ENCODE results near the gene CTTNBP2NL. TPM values are rescaled to one million over a fixed set of nuclear protein-coding genes. Genes with fewer than 3 reads are reported as not detected.

CTTNBP2NL gene
- total RNA-seq, 1 donor from 2014 or later, result 83.8 TPM

GRCh38 chr1:112505878-112506277 lies 109.9 kb downstream of the CTTNBP2NL start:
- no peak for DNase-seq (ENCODE audit: low read depth)

DNA sequence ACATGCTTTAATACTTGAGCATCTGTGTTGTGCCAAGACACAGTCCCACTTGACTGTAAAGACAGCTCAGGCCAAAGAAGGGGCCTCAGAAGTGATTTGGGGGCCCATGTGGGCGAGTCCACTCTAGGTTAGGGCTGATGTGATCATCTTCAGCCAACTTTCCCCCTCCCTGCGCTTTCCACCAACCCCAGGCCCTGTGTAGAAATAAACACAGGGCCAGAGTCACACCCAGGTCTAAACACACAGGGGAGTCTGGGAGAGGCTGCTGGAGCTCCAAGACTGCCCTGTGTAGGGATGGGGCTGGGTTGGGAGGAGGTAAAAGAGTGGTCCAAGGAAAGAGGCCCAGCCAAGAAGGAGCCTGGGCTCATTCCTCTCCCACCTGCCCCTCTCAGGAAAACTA lies 110.3 kb downstream of the CTTNBP2NL start:
- no peak for DNase-seq (ENCODE audit: low read depth)

- no peak for DNase-seq (ENCODE audit: low read depth)
These were observed 110.7 kb downstream of the CTTNBP2NL start for GRCh38 chr1:112506731-112507130.

- no peak for DNase-seq (ENCODE audit: low read depth)
These were observed 111.3 kb downstream of the CTTNBP2NL start for GRCh38 chr1:112507336-112507735.

DNA sequence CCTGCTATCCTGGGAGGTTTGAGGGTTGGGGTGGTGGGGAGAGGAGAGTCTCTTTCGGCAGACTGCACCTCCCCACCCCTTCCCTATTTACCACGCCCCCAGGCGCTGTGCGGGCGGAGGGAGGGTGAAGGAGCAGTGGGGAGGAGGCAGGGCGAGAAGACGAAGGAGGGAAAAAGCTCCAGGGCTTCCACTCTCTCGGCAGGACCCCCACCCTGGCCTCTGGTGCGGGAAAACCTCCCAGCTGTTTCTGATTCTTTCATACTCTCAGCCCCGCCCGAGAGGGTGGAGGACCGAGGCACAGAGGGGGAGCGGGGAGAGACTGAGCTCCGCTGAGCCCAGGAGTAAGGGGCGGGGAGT lies 111.9 kb downstream of the CTTNBP2NL start:
- DNase-seq (ENCODE audit: low read depth), result no peak

GRCh38 chr1:112508278-112509004 lies 112.4 kb downstream of the CTTNBP2NL start, which contains the start of gene WNT2B:
Gene WNT2B, plus strand, starts transcription at chr1:112508965. Its CDS starts 298 bp downstream, at chr1:112509263.
- no peak for DNase-seq (ENCODE audit: low read depth)

DNA sequence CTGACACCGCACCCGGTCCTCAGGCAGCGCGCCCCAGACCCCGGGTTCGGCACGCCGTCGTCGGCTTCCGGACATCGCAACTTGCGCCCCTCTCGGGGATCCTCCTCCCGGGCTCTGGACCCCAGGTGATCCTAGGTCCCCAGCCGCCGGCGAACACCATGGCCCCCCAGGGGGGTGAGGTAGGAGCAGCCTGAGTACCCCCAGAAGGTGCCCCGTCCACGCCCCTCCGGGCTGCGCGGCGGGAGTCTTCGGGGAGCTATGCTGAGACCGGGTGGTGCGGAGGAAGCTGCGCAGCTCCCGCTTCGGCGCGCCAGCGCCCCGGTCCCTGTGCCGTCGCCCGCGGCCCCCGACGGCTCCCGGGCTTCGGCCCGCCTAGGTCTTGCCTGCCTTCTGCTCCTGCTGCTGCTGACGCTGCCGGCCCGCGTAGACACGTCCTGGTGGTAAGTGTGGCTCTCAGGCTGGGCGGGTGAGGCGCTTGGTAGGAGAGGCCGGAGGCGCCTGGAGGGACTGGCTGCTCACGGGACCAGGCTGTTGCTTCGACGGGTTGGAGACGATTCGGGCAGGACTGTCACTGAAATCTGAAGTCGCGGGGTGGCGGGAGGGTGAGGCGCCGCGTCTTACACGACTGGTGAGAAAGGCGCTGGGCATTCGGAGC lies 113.1 kb downstream of the CTTNBP2NL start:
- no peak for DNase-seq (ENCODE audit: low read depth)

GRCh38 chr1:112509660-112510178 lies 113.7 kb downstream of the CTTNBP2NL start:
- DNase-seq (ENCODE audit: low read depth), result no peak

GRCh38 chr1:112510340-112510739 lies 114.3 kb downstream of the CTTNBP2NL start:
- DNase-seq (ENCODE audit: low read depth), result no peak

Other genes with a start within 250 kb of the CTTNBP2NL start
- 4.7 and 33.5 TPM in 2 replicates for gene WNT2B, start 112.8 kb downstream of the CTTNBP2NL start, total RNA-seq
- 14.8 and 17.0 TPM in 2 replicates for gene ST7L, start 222.9 kb downstream of the CTTNBP2NL start, total RNA-seq
- 236 and 260 TPM in 2 replicates for gene CAPZA1, start 223.6 kb downstream of the CTTNBP2NL start, total RNA-seq

Data from renal cortical epithelial cell (primary cell).